Activated B cell treated with CpG ODN at 0.5 μM for 24 hours (primary cell): ENCODE data around the gene RPRD1B. TPM values are rescaled to one million over a fixed set of nuclear protein-coding genes. Genes with fewer than 3 reads are reported as not detected.

Experiments
- ATAC-seq: fragments of 200-7000 bp; cut with Tn5 transposase; one replicate; pipeline ENCODE4 v1.10.0; 2021; ENCODE audit warnings: low read depth, mild to moderate bottlenecking, moderate library complexity
- CTCF ChIA-PET: fragments of 350-600 bp; sonication (Branson Sonifier 250); formaldehyde crosslinking; loops from one replicate; lab custom pipeline; 2021; ENCODE audit warnings: antibody characterized with exemption; lab: Charles Lee
- POLR2A ChIA-PET: fragments of 350-600 bp; sonication (Branson Sonifier 250); formaldehyde crosslinking; loops from one replicate; lab custom pipeline; 2021; ENCODE audit warnings: antibody characterized with exemption; lab: Charles Lee
- DNase-seq: peaks from one replicate; pipeline ENCODE4 v3.0.0; 2022
- H3K27ac Mint-ChIP-seq: one replicate; pipeline ENCODE4 v1.8.0; 2020; ENCODE audit warnings: mixed read lengths
- H3K27me3 Mint-ChIP-seq: one replicate; pipeline ENCODE4 v1.8.0; 2021; ENCODE audit warnings: mixed read lengths
- H3K36me3 Mint-ChIP-seq: one replicate; pipeline ENCODE4 v1.8.0; 2021; ENCODE audit warnings: low read depth, mixed read lengths
- H3K4me1 Mint-ChIP-seq: one replicate; pipeline ENCODE4 v1.8.0; 2021; ENCODE audit warnings: mixed read lengths
- H3K4me3 Mint-ChIP-seq: one replicate; pipeline ENCODE4 v1.8.0; 2020; ENCODE audit warnings: mild to moderate bottlenecking, mixed read lengths
- H3K9me3 Mint-ChIP-seq: one replicate; pipeline ENCODE4 v1.8.0; 2020; ENCODE audit warnings: mixed read lengths
- intact Hi-C: fragments of 100-400 bp; cut with micrococcal nuclease; formaldehyde crosslinking; loops from one replicate; pipeline ENCODE4 v1.15.1; 2024
- total RNA-seq: library from RNA; stranded (reverse); gene quantifications from 2 replicates; pipeline ENCODE4 v1.2.3, GENCODE V29; 2022
- TF ChIP-seq, protein P1 (sequence below): fragments of 200-600 bp; IDR thresholded peaks from one replicate; pipeline ENCODE4 v1.8.0; 2022; ENCODE audit warnings: antibody characterized with exemption, mild to moderate bottlenecking

Gene RPRD1B
- total RNA-seq, 1 donor from 2014 or later, result 38.4 TPM

- POLR2A ChIA-PET, result interaction anchor here (1.6 kb wide), 1 partner anchor 19 kb away, joined by 5 read pairs; no protein-coding TSS in a partner anchor
- Mint-ChIP-seq H3K4me1 (peaks cover 6% of the 10 kb centered on the region), H3K36me3 (no peaks in the 10 kb centered on the region), H3K27ac (no peak overlapping the region), H3K9me3 (no peaks in the 10 kb centered on the region), H3K27me3 (no peaks in the 10 kb centered on the region), H3K4me3 (no peak overlapping the region)
- DNase-seq (no peak), ATAC-seq (peak; percentile 40)
- CTCF ChIA-PET, result interaction anchor here (1.5 to 4.9 kb wide), 4 partner anchors 19 to 55 kb away, joined by 3 to 51 read pairs (median 16); no protein-coding TSS in a partner anchor
- TF ChIP-seq, protein P1, sequence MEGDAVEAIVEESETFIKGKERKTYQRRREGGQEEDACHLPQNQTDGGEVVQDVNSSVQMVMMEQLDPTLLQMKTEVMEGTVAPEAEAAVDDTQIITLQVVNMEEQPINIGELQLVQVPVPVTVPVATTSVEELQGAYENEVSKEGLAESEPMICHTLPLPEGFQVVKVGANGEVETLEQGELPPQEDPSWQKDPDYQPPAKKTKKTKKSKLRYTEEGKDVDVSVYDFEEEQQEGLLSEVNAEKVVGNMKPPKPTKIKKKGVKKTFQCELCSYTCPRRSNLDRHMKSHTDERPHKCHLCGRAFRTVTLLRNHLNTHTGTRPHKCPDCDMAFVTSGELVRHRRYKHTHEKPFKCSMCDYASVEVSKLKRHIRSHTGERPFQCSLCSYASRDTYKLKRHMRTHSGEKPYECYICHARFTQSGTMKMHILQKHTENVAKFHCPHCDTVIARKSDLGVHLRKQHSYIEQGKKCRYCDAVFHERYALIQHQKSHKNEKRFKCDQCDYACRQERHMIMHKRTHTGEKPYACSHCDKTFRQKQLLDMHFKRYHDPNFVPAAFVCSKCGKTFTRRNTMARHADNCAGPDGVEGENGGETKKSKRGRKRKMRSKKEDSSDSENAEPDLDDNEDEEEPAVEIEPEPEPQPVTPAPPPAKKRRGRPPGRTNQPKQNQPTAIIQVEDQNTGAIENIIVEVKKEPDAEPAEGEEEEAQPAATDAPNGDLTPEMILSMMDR, result no peak
- intact Hi-C loops, result no loop called here
Measured at GRCh38 chr20:38113401-38114325, 80.1 kb downstream of the RPRD1B start.

DNA sequence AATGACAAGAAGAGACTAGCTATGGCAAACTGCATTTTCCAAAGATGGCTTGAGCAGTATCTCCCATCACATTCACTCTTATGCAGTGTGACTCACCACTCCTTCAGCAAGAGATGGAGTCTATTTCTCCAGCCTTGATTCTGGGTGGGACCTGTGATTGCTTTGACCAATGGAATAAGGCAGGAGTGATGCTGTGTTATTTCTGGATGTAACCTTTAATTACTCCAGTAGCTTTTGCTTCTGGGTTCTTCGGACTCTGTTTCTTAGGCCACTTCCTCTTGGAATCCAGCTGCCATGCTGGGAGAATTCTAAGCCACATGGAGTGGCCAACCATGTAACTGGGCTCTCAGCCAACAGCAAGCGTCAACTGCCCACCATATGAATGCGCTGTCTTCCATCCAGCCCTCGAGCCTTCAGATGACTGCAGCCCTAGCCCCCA, 80.8 kb downstream of the RPRD1B start:
- intact Hi-C loops, result no loop called here
- CTCF ChIA-PET, result interaction anchor here (0.7 to 4.9 kb wide), 5 partner anchors 15 to 56 kb away, joined by 3 to 51 read pairs (median 6); no protein-coding TSS in a partner anchor
- Mint-ChIP-seq H3K27me3 (no peaks in the 10 kb centered on the region), H3K4me1 (peaks cover 6% of the 10 kb centered on the region), H3K36me3 (no peaks in the 10 kb centered on the region), H3K27ac (no peak overlapping the region), H3K4me3 (no peak overlapping the region), H3K9me3 (no peaks in the 10 kb centered on the region)
- no peak for DNase-seq
- TF ChIP-seq, protein P1, result no peak
- POLR2A ChIA-PET, result interaction anchor here (1.6 kb wide), 1 partner anchor 20 kb away, joined by 5 read pairs; no protein-coding TSS in a partner anchor
- ATAC-seq, result no peak

GRCh38 chr20:38115205-38115604, 81.7 kb downstream of the RPRD1B start:
- TF ChIP-seq, protein P1, result no peak
- no peak for DNase-seq
- H3K36me3 Mint-ChIP-seq, result no peaks in the 10 kb centered on the region
- CTCF ChIA-PET, result interaction anchor here (0.7 to 4.9 kb wide), 4 partner anchors 16 to 106 kb away, joined by 3 to 51 read pairs (median 14); no protein-coding TSS in a partner anchor
- H3K9me3 Mint-ChIP-seq, result no peaks in the 10 kb centered on the region
- no peak overlapping the region for H3K4me3 Mint-ChIP-seq
- peaks cover 6% of the 10 kb centered on the region for H3K4me1 Mint-ChIP-seq
- no peak overlapping the region for H3K27ac Mint-ChIP-seq
- intact Hi-C loops, result loop anchor here (1.0 to 5.0 kb wide), 3 partner anchors 42 to 58 kb away; partner anchors contain the start of gene TGM2
- POLR2A ChIA-PET, result no interaction called here
- no peaks in the 10 kb centered on the region for H3K27me3 Mint-ChIP-seq
- peak; percentile 42 for ATAC-seq

DNA sequence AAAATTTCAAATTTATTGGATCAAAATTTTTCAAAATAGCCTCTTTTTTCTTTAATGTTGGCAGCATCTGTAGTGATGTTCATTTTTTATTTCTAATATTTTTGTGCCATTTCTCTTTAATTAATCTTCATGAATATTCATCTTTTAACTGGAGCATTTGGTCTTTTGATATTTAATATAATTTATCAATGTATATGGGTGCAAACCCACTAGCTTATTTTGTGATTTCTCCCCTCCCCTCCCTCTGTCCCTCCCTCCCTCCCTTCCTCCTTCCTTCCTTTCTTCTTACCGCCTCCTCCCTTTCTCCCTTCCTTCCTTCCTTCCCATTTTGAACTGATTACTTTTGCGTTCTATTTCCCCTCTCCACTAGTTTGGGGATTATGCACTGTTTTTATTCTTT, 82.3 kb downstream of the RPRD1B start:
- Mint-ChIP-seq H3K27ac (no peak overlapping the region), H3K36me3 (no peaks in the 10 kb centered on the region), H3K4me1 (peaks cover 6% of the 10 kb centered on the region), H3K9me3 (no peaks in the 10 kb centered on the region), H3K27me3 (no peaks in the 10 kb centered on the region), H3K4me3 (no peak overlapping the region)
- ChIA-PET CTCF (interaction anchor here (1.1 to 4.9 kb wide), 2 partner anchors 41 to 106 kb away, joined by 3 to 51 read pairs; no protein-coding TSS in a partner anchor), POLR2A (no interaction called here)
- TF ChIP-seq, protein P1, result no peak
- DNase-seq (no peak), ATAC-seq (no peak)
- intact Hi-C loops, result loop anchor here (1.0 to 5.0 kb wide), 3 partner anchors 43 to 59 kb away; partner anchors contain the start of gene TGM2
